Prostate gland (tissue), 2 donors: ENCODE data around the gene EXOC3L1.

Experiments
- POLR2A ChIP-seq: fragments of 450-650 bp; IDR thresholded peaks from one replicate; pipeline ENCODE4 v1.6.1; 2016; ENCODE audit warnings: antibody characterized with exemption, mild to moderate bottlenecking
- TF ChIP-seq, protein P1 (sequence below), 4 experiments: fragments of 200-600 bp in 2 of 4; fragments of 450-650 bp in 2 of 4; sonication (generic) in 2 of 4; IDR thresholded peaks; 1 replicate in 3 of 4; 2 replicates in 1 of 4; pipeline ENCODE4 v1.5.1; 2016 to 2019; ENCODE audit warnings: antibody characterized with exemption in 4 of 4, mild to moderate bottlenecking in 2 of 4, moderate library complexity in 2 of 4

- TF ChIP-seq, protein P1, sequence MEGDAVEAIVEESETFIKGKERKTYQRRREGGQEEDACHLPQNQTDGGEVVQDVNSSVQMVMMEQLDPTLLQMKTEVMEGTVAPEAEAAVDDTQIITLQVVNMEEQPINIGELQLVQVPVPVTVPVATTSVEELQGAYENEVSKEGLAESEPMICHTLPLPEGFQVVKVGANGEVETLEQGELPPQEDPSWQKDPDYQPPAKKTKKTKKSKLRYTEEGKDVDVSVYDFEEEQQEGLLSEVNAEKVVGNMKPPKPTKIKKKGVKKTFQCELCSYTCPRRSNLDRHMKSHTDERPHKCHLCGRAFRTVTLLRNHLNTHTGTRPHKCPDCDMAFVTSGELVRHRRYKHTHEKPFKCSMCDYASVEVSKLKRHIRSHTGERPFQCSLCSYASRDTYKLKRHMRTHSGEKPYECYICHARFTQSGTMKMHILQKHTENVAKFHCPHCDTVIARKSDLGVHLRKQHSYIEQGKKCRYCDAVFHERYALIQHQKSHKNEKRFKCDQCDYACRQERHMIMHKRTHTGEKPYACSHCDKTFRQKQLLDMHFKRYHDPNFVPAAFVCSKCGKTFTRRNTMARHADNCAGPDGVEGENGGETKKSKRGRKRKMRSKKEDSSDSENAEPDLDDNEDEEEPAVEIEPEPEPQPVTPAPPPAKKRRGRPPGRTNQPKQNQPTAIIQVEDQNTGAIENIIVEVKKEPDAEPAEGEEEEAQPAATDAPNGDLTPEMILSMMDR (IDR thresholded peaks at IDR 0.05) = peak in 3 of 4 experiments; percentile 14 to 58 (median 52)
- peak; percentile 70 for TF ChIP-seq POLR2A
These were observed 37.0 kb upstream of the EXOC3L1 start, which contains the start of gene TMEM208 for GRCh38 chr16:67226804-67227566.
